Esophagus squamous epithelium (tissue), 5 donors: ENCODE results near the gene RBKS. TPM values are rescaled to one million over a fixed set of nuclear protein-coding genes. Genes with fewer than 3 reads are reported as not detected.

Experiments
- DNase-seq: peaks from one replicate; lab custom pipeline; 2025; lab: John Stamatoyannopoulos, UW
- H3K27ac ChIP-seq, 4 donors: fragments of 200-600 bp; sonication (generic); one replicate each; pipeline ENCODE4 v1.5.1; 2016 to 2019; ENCODE audit warnings: mild to moderate bottlenecking in 1 of 4
- H3K27me3 ChIP-seq, 4 donors: fragments of 200-600 bp; sonication (generic); 1 replicate in 3 of 4; 2 replicates in 1 of 4; pipeline versions ENCODE4 v1.5.1 to v1.6.0; 2017 to 2021; ENCODE audit warnings: antibody characterized with exemption in 1 of 4
- H3K36me3 ChIP-seq, 3 donors: fragments of 200-600 bp; sonication (generic); one replicate each; pipeline ENCODE4 v1.5.1; 2016 to 2019
- H3K4me1 ChIP-seq, 3 donors: fragments of 200-600 bp; sonication (generic); one replicate each; pipeline ENCODE4 v1.5.1; 2017 to 2019
- H3K4me3 ChIP-seq, 4 donors: fragments of 200-600 bp; sonication (generic); 1 replicate in 3 of 4; 2 replicates in 1 of 4; pipeline ENCODE4 v1.5.1; 2016 to 2019; ENCODE audit warnings: mild to moderate bottlenecking in 2 of 4, moderate library complexity in 1 of 4
- H3K9me3 ChIP-seq, 3 donors: fragments of 200-600 bp; sonication (generic); one replicate each; pipeline ENCODE4 v1.5.1; 2016 to 2019
- POLR2A ChIP-seq, 4 donors: fragments of 450-650 bp; IDR thresholded peaks; one replicate each; pipeline ENCODE4 v1.6.1; 2017; ENCODE audit warnings: antibody characterized with exemption in 4 of 4, mild to moderate bottlenecking in 4 of 4, moderate library complexity in 3 of 4
- WGBS, 2 donors: methylation state at CpG; one replicate each; pipeline ENCODE4 v1.1.5; 2018; 5-methylcytosine and 5-hydroxymethylcytosine counted together
- intact Hi-C: fragments of 100-400 bp; cut with DNase I; formaldehyde crosslinking; loops from one replicate; pipeline ENCODE4 v1.15.0; 2022
- total RNA-seq, 4 donors: library from RNA; depleted of rRNA; stranded (reverse); fragments of >200 nt; gene quantifications; one replicate each; pipeline ENCODE4 v1.1.0, GENCODE V29; 2016
- TF ChIP-seq, protein P1 (sequence below), 6 experiments: fragments of 450-650 bp in 4 of 6; fragments of 200-600 bp in 2 of 6; sonication (generic) in 2 of 6; IDR thresholded peaks; one replicate each; pipeline ENCODE4 v1.5.1; 2016 to 2019; ENCODE audit warnings: antibody characterized with exemption in 6 of 6, mild to moderate bottlenecking in 4 of 6, moderate library complexity in 4 of 6
- donor health status: DM: yes; HTN: yes; CAD: no.

RBKS gene
- total RNA-seq, 4 donors from 2014 or later: 1.4 to 5.2 (median 1.6) TPM

DNA sequence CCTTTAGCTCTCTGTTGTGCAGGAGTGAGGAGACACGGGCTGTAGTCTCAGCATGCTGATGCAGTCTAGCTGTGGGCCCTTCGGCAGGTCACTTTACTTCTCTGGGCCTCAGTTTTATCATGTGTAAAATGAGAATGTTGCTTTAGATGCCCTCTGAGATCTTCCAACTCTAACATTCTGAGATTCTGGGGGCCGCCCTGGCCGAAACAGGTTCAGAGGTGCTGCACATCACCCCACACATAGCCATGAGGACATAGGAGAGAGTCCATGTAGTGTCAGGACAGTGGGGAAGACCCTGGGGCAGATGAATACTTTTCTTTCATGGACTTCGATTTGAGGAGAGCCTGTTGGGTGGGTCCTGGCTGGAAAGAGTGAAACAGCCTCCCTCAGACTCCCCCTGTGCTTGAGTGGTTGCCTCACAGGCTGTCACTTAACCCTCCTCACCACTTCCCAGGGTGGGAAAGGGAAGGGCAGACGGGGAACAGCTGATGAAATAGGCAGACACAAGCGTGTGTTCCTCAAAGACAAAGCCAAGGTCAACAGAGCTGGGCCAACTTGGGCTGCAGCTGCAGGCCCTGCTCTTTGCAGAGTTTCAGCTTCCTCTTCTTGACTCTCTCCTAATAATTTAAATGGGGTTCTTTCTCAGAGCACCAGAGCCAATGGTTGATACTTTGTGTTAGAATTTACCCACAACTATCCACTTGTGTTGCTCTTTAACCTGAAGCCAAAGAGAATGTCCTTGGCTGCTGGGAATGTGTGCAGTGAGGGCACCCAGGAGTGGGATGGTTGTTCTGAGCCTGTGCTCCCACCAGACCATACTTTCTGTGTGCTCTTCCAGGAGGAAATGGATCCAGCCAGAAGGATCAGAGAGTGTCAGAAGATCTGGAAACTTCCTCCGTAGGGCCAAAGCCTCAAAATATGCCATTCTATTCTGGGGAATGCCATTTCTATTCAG is 133.4 kb downstream of the RBKS start:
- intact Hi-C loops: loop anchor here (10.0 kb wide), 1 partner anchor 648 kb away; no protein-coding TSS in a partner anchor
- no peak for DNase-seq
- Histone ChIP-seq H3K27me3 (no peaks in the 10 kb centered on the region), H3K36me3 (no peaks in the 10 kb centered on the region), H3K9me3 (no peaks in the 10 kb centered on the region), H3K4me1 (peaks cover 0 to 23% (median 7%) of the 10 kb centered on the region in 3 donors), H3K27ac (peak overlapping the region in 2 of 4 donors; percentile 14 to 65), H3K4me3 (no peak overlapping the region)
- WGBS, 2 donors: 74 to 86% methylated on average over 5 to 6 of the region's 8 CpGs
- TF ChIP-seq, protein P1, sequence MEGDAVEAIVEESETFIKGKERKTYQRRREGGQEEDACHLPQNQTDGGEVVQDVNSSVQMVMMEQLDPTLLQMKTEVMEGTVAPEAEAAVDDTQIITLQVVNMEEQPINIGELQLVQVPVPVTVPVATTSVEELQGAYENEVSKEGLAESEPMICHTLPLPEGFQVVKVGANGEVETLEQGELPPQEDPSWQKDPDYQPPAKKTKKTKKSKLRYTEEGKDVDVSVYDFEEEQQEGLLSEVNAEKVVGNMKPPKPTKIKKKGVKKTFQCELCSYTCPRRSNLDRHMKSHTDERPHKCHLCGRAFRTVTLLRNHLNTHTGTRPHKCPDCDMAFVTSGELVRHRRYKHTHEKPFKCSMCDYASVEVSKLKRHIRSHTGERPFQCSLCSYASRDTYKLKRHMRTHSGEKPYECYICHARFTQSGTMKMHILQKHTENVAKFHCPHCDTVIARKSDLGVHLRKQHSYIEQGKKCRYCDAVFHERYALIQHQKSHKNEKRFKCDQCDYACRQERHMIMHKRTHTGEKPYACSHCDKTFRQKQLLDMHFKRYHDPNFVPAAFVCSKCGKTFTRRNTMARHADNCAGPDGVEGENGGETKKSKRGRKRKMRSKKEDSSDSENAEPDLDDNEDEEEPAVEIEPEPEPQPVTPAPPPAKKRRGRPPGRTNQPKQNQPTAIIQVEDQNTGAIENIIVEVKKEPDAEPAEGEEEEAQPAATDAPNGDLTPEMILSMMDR (IDR thresholded peaks at IDR 0.05): no peak

DNA sequence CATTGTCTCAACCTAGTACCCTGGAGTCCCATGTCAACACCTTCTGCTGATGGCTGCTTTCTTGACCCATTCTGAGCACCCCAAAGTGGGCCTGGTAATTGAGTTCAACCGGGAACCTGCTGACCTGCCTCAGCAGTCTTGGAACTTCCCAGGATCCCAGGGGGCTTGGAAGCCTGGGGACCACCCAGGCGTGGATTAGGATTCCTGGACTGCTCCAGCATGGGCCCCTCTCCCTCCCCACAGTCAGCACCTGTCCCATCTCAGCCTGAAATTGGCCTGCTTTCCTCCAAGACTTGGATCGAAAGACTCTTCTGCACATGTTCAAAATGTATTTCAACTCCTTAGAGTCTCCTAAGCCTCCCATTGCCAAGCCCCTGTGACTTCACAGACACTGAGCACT is 134.1 kb downstream of the RBKS start:
- TF ChIP-seq, protein P1 (IDR thresholded peaks at IDR 0.05): no peak
- TF ChIP-seq POLR2A (IDR thresholded peaks at IDR 0.05): no peak
- Histone ChIP-seq H3K4me1 (peaks cover 0 to 19% (median 7%) of the 10 kb centered on the region in 3 donors), H3K9me3 (no peaks in the 10 kb centered on the region), H3K27me3 (no peaks in the 10 kb centered on the region), H3K4me3 (no peak overlapping the region), H3K27ac (no peak overlapping the region), H3K36me3 (no peaks in the 10 kb centered on the region)
- no peak for DNase-seq
- intact Hi-C loops: loop anchor here (10.0 kb wide), 1 partner anchor 649 kb away; no protein-coding TSS in a partner anchor
- 100% methylated on average over 1 of the region's 3 CpGs; no CpG with 5 or more reads in 1 of the 2 donors for WGBS, 2 donors

DNA sequence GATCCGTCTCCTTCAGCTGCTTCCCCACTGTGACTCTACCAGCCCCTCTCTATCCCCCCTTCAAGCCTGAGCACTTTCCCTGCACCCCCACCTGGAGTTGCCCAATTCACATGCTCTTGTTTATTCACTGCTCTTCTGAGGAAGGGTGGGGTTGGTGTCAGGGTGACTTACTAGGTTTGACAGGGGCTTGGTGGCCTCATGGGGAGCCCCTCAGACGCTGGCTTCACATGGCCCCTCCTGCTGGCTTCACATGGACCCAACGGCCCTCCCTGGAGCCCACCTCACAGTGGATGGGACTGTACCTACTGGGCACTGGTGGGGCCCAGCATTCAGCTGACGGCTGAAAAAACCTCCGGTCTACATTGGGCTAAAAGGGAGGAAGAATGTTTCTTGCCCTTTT is 135.4 kb downstream of the RBKS start:
- no peak for TF ChIP-seq POLR2A (IDR thresholded peaks at IDR 0.05)
- TF ChIP-seq, protein P1 (IDR thresholded peaks at IDR 0.05): no peak
- Histone ChIP-seq H3K9me3 (no peaks in the 10 kb centered on the region), H3K36me3 (no peaks in the 10 kb centered on the region), H3K27ac (no peak overlapping the region), H3K4me3 (no peak overlapping the region), H3K27me3 (no peaks in the 10 kb centered on the region), H3K4me1 (peaks cover 0 to 19% (median 7%) of the 10 kb centered on the region in 3 donors)
- no peak for DNase-seq
- intact Hi-C loops: loop anchor here (10.0 kb wide), 1 partner anchor 650 kb away; no protein-coding TSS in a partner anchor
- WGBS, 2 donors: 73 to 83% methylated on average over 2 of the region's 5 CpGs

DNA sequence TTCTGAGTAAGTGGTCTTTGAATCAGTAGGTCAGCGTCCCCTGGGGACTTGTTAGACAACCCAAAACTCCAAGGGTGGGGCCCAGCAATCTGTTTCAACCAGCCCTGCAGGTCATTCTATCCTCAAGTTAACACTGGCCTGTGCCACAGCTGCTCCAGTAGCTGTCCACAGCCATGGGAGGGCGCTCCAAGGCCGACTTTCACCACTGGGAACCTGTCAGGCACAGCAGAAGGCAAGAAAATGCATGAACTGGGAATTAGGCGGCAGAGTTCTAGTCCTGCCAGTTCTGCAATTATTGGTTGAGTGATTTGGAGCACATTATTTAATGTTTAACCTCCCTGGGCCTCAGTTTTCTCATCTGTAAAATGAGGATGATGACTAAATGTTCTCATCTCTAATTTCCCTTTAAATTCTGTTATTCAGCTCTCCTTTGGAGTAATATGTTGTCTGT is 136.0 kb downstream of the RBKS start:
- WGBS, 2 donors: 7 to 17% methylated on average over 1 to 3 of the region's 4 CpGs
- H3K9me3 ChIP-seq: no peaks in the 10 kb centered on the region
- intact Hi-C loops: loop anchor here (10.0 kb wide), 1 partner anchor 651 kb away; no protein-coding TSS in a partner anchor
- no peaks in the 10 kb centered on the region for H3K36me3 ChIP-seq
- H3K4me3 ChIP-seq: no peak overlapping the region
- no peak for DNase-seq
- H3K4me1 ChIP-seq: peaks cover 0 to 19% (median 7%) of the 10 kb centered on the region in 3 donors
- no peaks in the 10 kb centered on the region for H3K27me3 ChIP-seq
- no peak for TF ChIP-seq POLR2A (IDR thresholded peaks at IDR 0.05)
- TF ChIP-seq, protein P1 (IDR thresholded peaks at IDR 0.05): peak; percentile 55 to 97 (median 89)
- H3K27ac ChIP-seq: no peak overlapping the region
